ENCODE measurements around the gene PITRM1. TPM values are rescaled to one million over a fixed set of nuclear protein-coding genes. Genes with fewer than 3 reads are reported as not detected.

The PITRM1 gene
- total and polyA plus RNA-seq, 2 donors (not counting 3 experiments of a cell fraction or from before 2014, with no cell fraction given): 83.2 to 145 TPM

DNA sequence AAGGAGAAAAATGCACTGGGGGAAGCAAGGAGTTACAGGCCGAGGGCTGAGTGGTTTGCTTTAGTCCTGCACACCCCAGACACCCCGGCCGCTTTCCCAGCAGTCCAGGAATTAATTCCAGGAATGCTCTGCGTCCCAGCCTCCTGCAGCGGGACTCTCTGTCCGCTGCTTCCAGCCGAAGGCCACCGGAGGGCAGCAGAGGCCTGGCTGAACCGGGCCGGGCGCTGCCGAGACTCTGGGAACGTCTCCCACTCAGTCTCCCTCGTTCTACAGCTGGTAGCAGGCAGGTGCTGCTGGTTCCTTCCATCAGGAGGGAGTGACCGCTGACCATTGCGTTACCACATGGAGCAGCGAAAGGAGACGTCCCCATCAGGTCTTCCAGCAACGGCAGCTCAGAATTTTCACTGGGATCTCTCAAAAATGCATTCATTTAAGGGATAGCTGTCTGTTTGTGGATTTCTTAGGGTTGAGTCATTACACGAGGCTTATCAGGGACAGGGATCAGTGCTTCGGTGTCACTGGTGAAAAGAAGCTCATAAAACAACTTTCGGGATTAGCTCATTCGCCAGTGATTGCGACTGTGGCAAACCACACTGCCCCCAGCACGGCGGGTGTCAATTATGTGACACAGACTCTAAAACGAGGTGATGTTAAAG, 24.9 kb upstream of the PITRM1 start:
- dilution Hi-C loops (cut with MboI; ENCODE audit: extremely low pct_ligation_motif_present, low sequenced_read_pairs) (no loop called here), intact Hi-C loops (cut with micrococcal nuclease) (loop anchor here (1.0 to 10.0 kb wide), 10 partner anchors 35 to 1617 kb away; no protein-coding TSS in a partner anchor)
- TSS peak; percentile 43 for BruUV-seq (replicated peaks)
- no peaks in the 10 kb centered on the region for H3K9me1 ChIP-seq (replicated peaks; ENCODE audit: control insufficient read depth, extremely low read depth, insufficient read depth, low read length)
- no peaks in the 10 kb centered on the region for H3K79me2 ChIP-seq (ENCODE audit: control insufficient read depth, insufficient read depth, low read length)
- ChIA-PET POLR2A (interaction anchor here (1.0 to 1.8 kb wide), 5 partner anchors 577 to 655 kb away, joined by 3 to 13 read pairs (median 5); no protein-coding TSS in a partner anchor), CTCF (interaction anchor here (0.7 to 2.6 kb wide), 48 partner anchors 9 to 1652 kb away, joined by 3 to 23 read pairs (median 4); partner anchors contain the start of gene KLF6)
- H3K4me2 ChIP-seq (ENCODE audit: insufficient read depth, low read length): peak overlapping the region; percentile 28
- no peaks in the 10 kb centered on the region for H3K9me3 ChIP-seq (replicated peaks; ENCODE audit: control insufficient read depth, insufficient read depth, low read length)
- TF ChIP-seq FOS (IDR thresholded peaks at IDR 0.05; ENCODE audit: borderline replicate concordance, insufficient read depth, low read length) (peak; percentile 62), POLR2AphosphoS5 (IDR thresholded peaks at IDR 0.05; ENCODE audit: insufficient read depth, low read depth, low read length) (no peak), CTCF (IDR thresholded peaks at IDR 0.05; ENCODE audit: extremely low read depth in 1 of 2, insufficient read depth in 1 of 2, low read depth in 1 of 2, low read length in 2 of 2) (peak; percentile 93 to 96), POLR2A (IDR thresholded peaks at IDR 0.05; ENCODE audit: low read depth, low read length) (no peak), JUN (IDR thresholded peaks at IDR 0.05; ENCODE audit: borderline replicate concordance, insufficient read depth, insufficient read length, low read depth) (peak; percentile 48), MYC (IDR thresholded peaks at IDR 0.05; ENCODE audit: low read depth, low read length) (no peak), GATA2 (IDR thresholded peaks at IDR 0.05; ENCODE audit: insufficient read depth, insufficient read length, low read depth, low read length) (peak; percentile 98), EZH2 (IDR thresholded peaks at IDR 0.05; ENCODE audit: borderline replicate concordance, low read depth, low read length, severe bottlenecking) (no peak)
- TF ChIP-seq, protein P1, sequence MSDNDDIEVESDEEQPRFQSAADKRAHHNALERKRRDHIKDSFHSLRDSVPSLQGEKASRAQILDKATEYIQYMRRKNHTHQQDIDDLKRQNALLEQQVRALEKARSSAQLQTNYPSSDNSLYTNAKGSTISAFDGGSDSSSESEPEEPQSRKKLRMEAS (IDR thresholded peaks at IDR 0.05; ENCODE audit: insufficient read depth, insufficient read length): no peak
- H2AFZ ChIP-seq (ENCODE audit: low read depth, low read length): peak overlapping the region; percentile 70
- FAIRE-seq (peak; percentile 96), DNase-seq (ENCODE audit: low read depth, low spot score) (peak; percentile 86)
- H3K4me3 ChIP-seq (replicated peaks in 1 of 3; ENCODE audit: insufficient read depth in 1 of 3, low read depth in 1 of 3, low read length in 3 of 3): peak overlapping the region in 2 of 3 experiments; percentile 1 to 6
- H3K9ac ChIP-seq (replicated peaks; ENCODE audit: extremely low read depth, insufficient read depth, low read length): peak overlapping the region; percentile 7
- no peaks in the 10 kb centered on the region for H3K36me3 ChIP-seq (ENCODE audit: control insufficient read depth in 2 of 2, extremely low read depth in 1 of 2, insufficient read depth in 2 of 2, low read length in 2 of 2)
- H3K4me1 ChIP-seq (ENCODE audit: control insufficient read depth, extremely low read depth, insufficient read depth, low read length): peaks cover 12% of the 10 kb centered on the region
- H3K27ac ChIP-seq (ENCODE audit: insufficient read depth, low read depth, low read length): no peak overlapping the region
- H3K27me3 ChIP-seq (ENCODE audit: control insufficient read depth in 2 of 2, insufficient read depth in 2 of 2, low read length in 2 of 2): peaks cover 0 to 6% of the 10 kb centered on the region in 2 experiments
- H4K20me1 ChIP-seq (replicated peaks; ENCODE audit: control insufficient read depth, extremely low read depth, insufficient read depth, low read length): no peaks in the 10 kb centered on the region

All from endothelial cell of umbilical vein (primary cell).